PC-9 (cell line): ENCODE results near the gene WDR88.

ENCODE experiments used
- CTCF ChIP-seq: fragments of 200-600 bp; sonication (generic); conservative IDR thresholded peaks from 2 replicates; pipeline ENCODE4 v1.6.1; 2017; ENCODE audit warnings: mixed run types, antibody characterized with exemption, mild to moderate bottlenecking, moderate library complexity
- EZH2 ChIP-seq: fragments of 200-600 bp; sonication (generic); IDR thresholded peaks from 2 replicates; pipeline ENCODE4 v1.8.0; 2017; ENCODE audit warnings: antibody characterized with exemption, low read depth

GRCh38 chr19:33220735-33221134 is 88.8 kb downstream of the WDR88 start:
- no peak for TF ChIP-seq EZH2
- no peak for TF ChIP-seq CTCF
